ENCODE data around the gene DDAH2.

DDAH2 gene

DNA sequence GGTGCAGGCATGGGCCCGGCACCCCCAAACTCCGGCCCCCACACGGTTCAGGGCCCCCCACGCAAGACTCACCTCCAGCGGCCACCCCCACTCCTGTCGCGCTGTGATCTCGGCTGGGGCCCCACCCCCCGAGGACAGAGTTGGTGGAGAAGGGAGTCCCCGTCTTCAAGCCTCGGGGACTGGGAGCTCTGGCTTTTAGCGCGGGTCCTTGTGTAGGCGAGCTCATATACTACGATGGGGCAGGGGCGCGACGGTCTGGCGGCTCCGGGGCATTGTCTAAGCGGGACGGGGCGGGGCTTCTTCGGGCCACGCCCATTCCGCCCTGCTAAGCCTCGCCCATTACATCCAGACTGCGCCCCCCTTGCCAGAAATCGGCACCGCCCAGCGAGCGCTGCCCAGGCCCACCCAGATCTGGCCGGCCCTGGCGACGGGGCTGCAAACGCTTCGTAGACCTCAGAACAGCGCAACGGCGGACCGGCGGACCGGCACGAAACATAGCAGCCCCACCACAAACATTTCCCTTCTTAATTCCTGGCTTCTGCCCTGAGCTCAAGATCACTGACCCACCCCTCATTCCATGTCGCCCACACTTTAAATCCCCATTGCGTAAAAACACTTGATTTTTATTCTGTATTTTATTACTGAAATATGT, 1.0 kb upstream of the DDAH2 start:
- DNase-seq: peak; percentile 16

- DNase-seq: peak; percentile 49
These were observed 448 bp upstream of the DDAH2 start for GRCh38 chr6:31729515-31729978.

DNA sequence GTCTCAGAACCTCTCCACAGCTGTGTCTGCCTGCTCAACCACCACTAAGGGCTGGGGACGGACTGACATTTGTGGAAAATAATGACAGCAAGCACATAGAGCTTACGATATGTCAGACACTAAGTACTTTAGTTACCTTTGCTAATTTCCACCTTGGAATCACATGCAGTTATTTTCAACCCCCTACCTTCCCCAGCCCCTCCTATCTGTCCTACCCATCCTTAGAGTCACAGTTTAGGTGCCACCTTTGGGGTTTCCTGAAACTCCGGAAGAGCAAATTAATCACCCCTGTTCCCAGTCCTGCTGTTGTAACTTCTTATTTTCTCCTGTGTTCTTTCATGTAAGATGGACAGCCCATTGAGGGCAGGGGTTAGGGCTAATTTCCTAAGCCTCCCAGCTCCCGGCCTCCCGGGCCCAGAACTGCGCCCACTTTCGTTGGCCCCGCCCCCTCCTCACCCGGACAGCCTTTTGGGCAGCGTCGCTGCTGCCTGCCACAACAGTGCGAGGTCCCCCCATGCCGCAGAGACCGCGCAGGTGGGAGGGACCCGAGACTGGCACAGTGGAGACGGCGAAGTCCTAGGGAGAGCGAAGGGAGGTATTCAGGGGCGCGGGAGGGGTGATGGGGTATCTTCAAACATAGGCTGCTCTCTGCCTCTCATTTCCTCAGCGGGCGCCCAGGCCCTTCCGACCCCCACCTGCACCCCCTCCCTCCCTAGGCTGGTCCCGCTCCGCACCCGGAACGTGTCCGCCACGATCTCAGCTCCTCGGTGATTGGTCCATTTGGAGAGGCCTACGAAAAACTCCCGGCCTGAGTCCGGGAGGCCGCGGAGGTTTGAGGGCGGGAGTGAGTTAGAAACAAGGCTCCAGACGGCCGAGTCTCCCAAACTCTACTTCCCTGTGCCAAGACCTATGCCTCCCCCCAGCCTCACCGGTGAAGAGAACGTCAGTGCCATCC, 1.1 kb downstream of the DDAH2 start:
- DNase-seq: no peak

- DNase-seq: no peak
These were observed 1.9 kb downstream of the DDAH2 start for GRCh38 chr6:31727034-31727716.

DNA sequence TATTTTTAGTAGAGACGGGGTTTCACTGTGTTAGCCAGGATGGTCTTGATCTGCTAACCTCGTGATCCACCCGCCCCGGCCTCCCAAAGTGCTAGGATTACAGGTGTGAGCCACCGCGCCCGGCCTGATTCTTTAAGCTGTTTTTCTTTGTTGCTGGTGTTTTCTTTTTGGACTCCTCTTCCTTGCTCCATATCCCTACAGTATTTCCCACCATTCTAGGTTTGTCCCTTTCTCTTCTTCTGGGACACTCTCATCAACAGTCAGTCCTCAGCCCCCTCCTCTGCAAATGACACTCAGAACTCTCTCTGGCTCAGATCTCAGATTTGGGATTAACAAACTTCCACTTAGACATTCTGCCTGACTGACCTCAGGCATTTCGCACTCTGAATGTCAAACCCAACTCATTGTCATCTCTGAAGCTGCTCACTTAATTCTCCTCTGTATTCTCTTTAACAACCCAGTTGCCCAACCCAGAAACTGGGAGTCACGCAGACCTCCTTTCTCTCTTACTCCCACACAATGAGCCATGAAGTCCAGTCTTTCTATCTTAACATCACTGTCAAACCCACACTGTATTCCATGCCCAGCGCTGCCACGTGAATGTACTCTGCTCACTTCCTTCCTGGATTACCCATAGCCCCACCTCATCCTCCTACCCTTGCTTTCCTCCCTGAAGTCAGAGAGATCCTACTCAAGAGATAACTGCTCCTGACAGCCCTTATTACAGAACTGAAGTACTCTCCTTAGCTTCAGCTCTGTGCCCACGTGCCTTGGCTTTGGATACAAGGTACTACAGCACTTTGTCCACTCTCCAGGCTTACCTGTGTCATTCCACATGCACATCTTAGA, 3.4 kb downstream of the DDAH2 start:
- no peak for DNase-seq

GRCh38 chr6:31723980-31724691, 5.0 kb downstream of the DDAH2 start:
- DNase-seq: no peak

GRCh38 chr6:31723245-31723979, 5.7 kb downstream of the DDAH2 start, which contains the start of gene MPIG6B:
Gene MPIG6B (plus strand): TSS chr6:31723373. CDS start chr6:31723384, 11 bp downstream.
- no peak for DNase-seq

DNA sequence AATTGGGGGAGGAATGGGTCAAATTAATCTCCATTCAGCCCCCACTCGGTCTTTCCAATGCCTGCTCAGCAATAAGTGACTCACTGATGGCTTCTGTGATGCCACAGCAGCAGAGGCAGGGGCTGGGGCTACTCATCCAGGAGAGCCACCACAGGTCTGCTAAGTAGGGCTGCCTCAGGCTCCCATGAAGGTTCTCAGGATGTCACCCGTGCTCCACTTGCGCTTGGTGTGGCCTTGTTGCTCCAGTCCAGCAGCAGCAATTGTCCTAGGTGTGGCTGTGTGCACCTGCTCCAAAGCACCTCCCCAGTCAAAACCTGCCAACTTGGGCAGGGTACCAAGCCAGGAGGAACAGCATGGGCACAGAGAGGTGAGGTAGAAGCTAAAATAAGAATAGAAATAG, 6.9 kb downstream of the DDAH2 start:
- no peak for DNase-seq

DNA sequence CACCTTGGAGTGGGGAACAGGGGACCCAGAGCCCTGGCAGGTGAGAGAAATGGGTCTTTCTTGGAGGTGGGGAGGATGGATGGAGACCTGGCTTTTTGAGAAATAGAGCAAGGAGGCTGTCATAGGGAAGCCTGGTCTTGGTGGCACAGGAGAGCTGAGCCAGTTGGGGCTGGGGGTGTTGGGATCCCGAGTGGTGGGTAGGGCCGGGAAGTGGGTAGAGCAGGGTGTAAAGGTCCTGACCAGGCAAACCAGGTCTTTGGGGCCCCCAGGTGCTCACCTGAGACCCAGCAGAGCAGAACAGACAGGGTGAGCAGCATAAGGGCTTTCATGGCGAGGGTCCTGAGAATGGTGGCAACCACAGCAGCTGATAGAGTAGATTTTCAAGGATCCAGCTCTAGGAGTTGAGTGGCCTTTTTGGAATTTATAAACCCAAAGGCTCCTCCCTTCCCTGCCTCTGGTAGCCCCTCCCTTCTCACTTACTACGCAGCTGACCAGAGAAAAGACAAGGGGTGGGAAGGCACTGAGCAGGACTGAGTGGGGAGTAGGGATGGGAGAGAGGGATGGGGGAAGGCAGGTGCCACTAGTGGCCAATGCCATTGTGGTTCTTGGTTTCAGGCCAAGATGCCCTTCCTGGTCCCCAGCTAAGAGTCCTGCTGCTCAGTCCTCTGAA, 7.6 kb downstream of the DDAH2 start, which contains the start of gene LY6G6C:
Gene LY6G6C, minus strand, starts transcription at position 396 of the 670 bp plus-strand sequence. Its CDS starts 67 bp downstream, at position 329.
- DNase-seq: no peak

DNA sequence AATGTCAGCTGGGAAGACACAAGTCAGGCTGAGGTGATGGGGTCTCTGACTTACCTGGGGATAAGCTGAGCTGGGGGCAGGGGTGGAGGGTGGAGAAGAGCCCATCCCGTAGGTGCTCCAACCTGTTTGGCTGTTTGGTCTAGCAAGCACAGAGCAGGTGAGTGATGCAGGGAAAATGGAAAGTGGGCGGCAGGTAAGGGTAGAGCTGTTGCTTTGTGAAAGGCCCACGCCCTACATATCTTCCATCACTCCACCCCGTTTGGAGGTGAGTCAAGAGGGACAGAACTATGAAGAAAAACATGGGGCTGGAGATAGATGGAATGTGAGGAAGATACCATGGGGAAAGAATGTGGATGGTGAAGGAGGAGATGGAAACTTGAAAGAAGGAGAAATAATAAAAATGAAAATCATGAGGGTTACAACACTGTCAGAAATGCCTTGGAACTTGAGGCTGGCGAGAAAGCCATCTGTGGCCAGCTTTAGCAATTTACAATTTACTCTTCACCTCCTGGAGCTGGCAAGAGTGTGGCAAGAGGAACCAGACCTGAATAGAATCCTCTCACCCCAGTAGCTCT, 8.8 kb downstream of the DDAH2 start:
- no peak for DNase-seq

DNA sequence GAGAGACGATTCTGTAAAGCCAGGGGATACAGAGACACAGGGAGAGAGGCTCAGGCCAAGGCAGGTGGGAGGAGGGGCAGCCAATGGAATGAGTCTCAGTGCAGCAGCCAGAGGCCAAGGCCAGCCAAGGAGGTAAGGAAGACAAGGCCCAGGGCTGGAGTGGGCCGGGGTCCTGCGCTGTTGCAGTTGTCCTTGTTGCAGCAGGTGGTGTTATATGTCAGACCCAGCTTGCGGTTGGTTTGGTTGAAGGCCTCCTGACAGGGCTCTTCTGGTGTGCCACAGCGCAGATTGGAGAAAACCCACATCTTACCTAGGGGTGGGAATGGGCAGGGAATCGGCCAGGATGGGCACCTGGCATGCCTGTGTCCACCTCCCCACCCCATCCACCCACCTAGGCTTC, 10.1 kb downstream of the DDAH2 start:
- DNase-seq: no peak

DNA sequence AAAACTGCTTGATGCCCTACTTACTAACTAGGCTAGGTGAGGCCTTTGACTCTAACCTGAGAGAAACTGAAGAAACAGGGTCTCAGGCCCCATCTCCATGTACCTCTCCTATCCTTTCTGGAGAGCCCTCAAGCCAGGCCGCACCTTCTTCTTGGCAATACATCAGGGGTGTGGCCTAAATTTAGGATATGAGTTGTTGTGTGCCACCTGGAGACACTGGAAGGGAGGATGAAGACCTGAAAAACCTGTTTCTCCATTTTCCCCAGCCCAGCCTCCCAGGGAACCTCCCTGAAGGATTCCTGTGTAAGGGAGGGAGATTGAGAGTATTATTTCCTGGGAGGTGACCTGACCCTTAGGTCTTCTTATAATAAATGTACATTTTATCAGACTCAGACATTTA, 10.8 kb downstream of the DDAH2 start:
- no peak for DNase-seq

GRCh38 chr6:31717499-31718222, 11.4 kb downstream of the DDAH2 start:
- DNase-seq: no peak

DNA sequence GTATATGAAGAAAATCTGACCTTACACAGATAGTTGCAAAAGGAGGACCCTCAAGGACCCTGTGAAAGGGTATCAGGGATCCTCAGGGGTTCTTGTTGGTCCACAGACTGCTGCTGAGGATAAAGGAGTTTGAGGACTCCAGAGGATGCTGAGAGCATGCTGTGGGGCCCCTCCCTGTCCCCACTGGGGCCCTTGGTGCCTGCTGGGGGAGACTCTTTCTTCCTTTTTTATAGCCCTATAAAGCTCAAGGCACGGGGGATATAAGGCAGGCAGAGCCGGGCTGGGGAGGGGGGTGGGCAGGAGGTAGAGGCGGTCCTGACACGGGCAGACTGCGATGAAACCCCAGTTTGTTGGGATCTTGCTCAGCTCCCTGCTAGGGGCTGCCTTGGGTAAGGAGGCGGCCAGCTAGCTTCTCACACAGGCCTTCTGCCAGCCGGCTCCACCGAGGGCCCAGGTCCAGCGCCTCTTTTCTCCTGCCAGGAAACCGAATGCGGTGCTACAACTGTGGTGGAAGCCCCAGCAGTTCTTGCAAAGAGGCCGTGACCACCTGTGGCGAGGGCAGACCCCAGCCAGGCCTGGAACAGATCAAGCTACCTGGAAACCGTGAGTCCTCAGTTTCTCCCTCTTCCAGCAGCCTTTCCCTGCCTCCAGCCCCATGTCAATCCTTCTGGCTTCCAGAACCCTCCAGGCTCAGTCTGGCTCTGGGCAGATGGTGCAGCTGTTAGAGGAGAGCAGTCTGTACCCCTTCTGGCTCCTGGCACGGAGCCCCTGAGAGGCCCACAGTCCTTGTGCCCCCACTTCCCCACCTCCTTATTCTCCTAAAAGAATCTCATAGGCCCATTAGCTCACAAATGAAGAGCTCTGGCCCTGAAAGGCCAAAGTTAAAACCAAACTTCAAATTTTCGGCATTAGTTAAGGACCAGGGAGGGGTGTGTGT, 13.8 kb downstream of the DDAH2 start, which contains the start of gene LY6G6D:
Gene LY6G6D, plus strand, starts transcription at position 327 of the 937 bp plus-strand sequence. Its CDS starts 8 bp downstream, at position 335.
- no peak for DNase-seq

DNA sequence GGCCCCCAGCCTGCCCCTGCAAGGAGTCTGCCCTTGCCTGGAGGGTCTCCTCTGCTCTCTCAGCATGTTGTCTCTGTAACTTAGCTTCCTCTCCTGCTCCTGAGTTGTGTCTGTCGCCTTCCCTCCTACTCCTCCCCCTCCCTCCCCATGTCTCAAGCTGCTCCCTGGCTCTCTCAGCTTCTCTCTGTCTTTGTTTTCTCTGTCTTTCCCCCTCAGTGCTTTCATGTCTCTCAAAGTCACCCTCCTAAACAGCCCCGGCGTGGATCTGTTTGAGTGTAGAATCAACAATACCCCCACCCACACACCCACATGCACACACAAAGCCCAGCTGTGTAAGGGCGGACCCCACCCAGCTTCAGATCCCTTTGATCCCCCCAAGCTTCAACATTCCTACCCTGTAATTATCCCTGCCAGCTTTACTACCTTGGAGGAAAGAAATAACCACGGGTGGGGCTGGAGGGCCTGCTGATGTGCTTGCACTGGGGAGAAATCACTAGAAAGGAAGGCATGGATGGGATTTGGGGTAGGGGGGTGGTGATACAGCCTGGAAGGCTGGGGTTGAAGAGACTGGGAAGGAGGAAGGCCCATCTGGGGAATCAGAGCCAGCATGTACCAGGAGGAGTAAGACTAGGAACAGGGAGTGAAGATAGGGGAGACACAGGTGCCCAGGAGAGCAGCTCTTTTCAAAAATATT, 15.0 kb downstream of the DDAH2 start:
- DNase-seq: no peak

DNA sequence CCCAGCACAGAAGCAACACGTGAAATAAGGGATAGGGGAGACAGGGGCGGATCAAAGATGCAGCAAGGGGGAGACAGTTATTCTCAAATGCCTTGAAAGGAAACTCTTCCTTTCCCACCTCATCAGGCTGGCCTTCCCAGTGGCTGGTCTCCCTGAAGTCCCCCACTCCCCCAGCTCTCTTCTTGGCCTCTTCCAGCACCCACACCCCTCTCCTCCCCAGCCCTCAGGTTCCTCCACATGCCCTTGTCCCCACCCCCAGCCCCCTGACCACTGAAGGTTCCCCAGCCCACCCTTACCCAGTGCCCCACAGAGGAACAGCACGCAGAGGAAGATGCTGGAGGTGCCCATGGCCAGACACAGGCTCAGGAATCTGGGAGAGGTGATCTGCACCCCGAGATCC, 15.6 kb downstream of the DDAH2 start:
- no peak for DNase-seq

DNA sequence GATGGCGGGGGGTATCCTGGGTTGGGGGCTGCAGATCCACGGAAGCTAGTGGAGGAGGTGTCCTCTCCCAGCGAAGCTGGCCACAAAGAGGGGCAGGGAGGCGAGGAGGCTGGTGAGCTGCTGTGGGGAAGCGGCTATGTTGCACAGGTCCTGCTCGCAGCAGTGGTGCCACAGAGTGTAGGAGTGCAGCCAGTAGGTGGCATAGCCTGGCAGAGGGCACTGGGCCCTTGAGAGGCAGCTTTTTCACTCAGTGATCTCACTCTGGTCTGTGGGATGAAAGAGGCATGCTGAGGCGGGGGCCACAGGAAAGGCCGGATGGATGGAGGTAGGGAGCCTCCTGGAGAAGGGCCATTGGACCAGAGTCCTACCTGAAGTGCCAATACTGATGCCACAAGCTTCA, 16.8 kb downstream of the DDAH2 start:
- DNase-seq: no peak

All from NCI-H1092 treated with DMSO at 0.1 percent for 48 hours (cell line).